ENCODE data around the gene PEX6. TPM values are rescaled to one million over a fixed set of nuclear protein-coding genes. Genes with fewer than 3 reads are reported as not detected.

Gene PEX6
- polyA plus RNA-seq, 1 donor (not counting 4 experiments of a cell fraction or from before 2014, with no cell fraction given): 5.6 TPM

DNA sequence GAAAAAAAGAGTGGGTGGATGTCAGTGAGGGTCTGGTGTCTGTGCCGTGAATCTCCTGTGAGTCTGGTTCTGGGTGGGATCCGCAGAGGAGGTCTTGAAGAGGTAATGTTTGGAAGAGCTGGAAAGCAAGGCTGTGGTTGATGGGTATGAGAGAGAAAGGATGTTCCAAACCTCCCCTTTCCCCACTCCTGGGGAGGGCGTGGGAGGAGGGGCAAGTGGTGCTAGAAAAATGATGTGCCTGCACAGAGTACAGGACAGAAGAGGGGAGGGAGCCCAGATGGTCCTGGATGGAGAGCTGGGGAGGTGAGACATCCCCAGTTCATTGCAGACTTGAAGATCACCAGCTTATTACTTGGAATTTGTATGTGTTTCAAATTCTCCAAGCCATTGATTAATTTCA is 46.6 kb downstream of the PEX6 start:
- Histone ChIP-seq H3K79me2 (ENCODE audit: control insufficient read depth, insufficient read depth, low read length) (peaks cover 32% of the 10 kb centered on the region), H3K9me1 (ENCODE audit: control insufficient read depth, extremely low read depth, insufficient read depth, low read length) (no peaks in the 10 kb centered on the region), H3K4me2 (ENCODE audit: control insufficient read depth, extremely low read depth, insufficient read depth, low read depth, low read length) (no peak overlapping the region), H3K4me3 (ENCODE audit: control insufficient read depth in 2 of 3, extremely low read depth in 1 of 3, insufficient read depth in 2 of 3, low read depth in 1 of 3, low read length in 3 of 3) (no peak overlapping the region), H3K9me3 (ENCODE audit: control insufficient read depth, low read depth, low read length) (no peaks in the 10 kb centered on the region), H3K4me1 (ENCODE audit: control insufficient read depth, extremely low read depth, insufficient read depth, low read length) (peaks cover 17% of the 10 kb centered on the region), H3K36me3 (ENCODE audit: control insufficient read depth in 2 of 2, extremely low read depth in 1 of 2, insufficient read depth in 2 of 2, low read length in 2 of 2) (peaks cover 7 to 17% of the 10 kb centered on the region in 2 experiments), H4K20me1 (ENCODE audit: control insufficient read depth, extremely low read depth, insufficient read depth, low read length) (no peaks in the 10 kb centered on the region), H3K27me3 (ENCODE audit: control insufficient read depth, extremely low read depth, insufficient read depth, low read length) (no peaks in the 10 kb centered on the region), H3K9ac (ENCODE audit: control insufficient read depth, extremely low read depth, insufficient read depth, low read length) (no peak overlapping the region), H3K27ac (ENCODE audit: control insufficient read depth, insufficient read depth, low read length) (no peak overlapping the region), H2AFZ (ENCODE audit: control insufficient read depth, low read length) (no peak overlapping the region)
- TF ChIP-seq, protein P1, sequence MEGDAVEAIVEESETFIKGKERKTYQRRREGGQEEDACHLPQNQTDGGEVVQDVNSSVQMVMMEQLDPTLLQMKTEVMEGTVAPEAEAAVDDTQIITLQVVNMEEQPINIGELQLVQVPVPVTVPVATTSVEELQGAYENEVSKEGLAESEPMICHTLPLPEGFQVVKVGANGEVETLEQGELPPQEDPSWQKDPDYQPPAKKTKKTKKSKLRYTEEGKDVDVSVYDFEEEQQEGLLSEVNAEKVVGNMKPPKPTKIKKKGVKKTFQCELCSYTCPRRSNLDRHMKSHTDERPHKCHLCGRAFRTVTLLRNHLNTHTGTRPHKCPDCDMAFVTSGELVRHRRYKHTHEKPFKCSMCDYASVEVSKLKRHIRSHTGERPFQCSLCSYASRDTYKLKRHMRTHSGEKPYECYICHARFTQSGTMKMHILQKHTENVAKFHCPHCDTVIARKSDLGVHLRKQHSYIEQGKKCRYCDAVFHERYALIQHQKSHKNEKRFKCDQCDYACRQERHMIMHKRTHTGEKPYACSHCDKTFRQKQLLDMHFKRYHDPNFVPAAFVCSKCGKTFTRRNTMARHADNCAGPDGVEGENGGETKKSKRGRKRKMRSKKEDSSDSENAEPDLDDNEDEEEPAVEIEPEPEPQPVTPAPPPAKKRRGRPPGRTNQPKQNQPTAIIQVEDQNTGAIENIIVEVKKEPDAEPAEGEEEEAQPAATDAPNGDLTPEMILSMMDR (optimal IDR thresholded peaks at IDR 0.05 in 1 of 3, IDR thresholded peaks at IDR 0.05 in 1 of 3, conservative IDR thresholded peaks at IDR 0.05 in 1 of 3; ENCODE audit: extremely low read depth in 1 of 3, insufficient read depth in 2 of 3, low read length in 3 of 3): no peak
- TF ChIP-seq EZH2 (IDR thresholded peaks at IDR 0.05; ENCODE audit: low read length): no peak
- no peak for FAIRE-seq
- dilution Hi-C loops (cut with MboI; ENCODE audit: extremely low pct_ligation_motif_present, low sequenced_read_pairs): no loop called here
- no peak for DNase-seq (ENCODE audit: low read depth, low spot score)

DNA sequence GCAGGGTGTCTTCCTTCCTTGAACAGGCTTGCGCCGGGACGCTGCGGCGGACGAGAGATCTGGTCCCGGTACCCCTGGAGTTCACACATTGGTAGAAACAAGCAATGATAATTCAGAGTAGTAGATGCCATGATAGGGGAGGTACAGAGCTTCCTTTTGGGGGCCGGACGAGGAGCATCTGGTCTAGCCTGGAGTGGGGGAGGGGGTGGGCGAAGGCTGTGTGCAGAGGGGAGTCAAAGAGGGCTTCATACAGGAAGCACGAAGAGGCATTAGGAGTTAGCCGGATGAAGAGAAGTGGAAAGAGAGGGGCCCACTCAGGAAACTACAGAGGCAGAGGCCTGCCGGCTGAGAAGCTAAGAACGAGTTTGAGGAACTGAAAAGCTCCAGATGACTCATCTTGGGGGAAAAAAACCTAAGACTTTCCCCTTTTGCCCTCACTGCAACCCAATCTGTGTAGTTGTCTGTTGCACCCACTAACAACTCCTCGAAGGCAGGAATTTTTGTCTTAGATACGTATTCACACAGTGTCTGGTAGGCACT is 49.1 kb downstream of the PEX6 start:
- dilution Hi-C loops (cut with MboI; ENCODE audit: extremely low pct_ligation_motif_present, low sequenced_read_pairs): no loop called here
- no peaks in the 10 kb centered on the region for H3K9me3 ChIP-seq (ENCODE audit: control insufficient read depth, low read depth, low read length)
- peaks cover 17% of the 10 kb centered on the region for H3K4me1 ChIP-seq (ENCODE audit: control insufficient read depth, extremely low read depth, insufficient read depth, low read length)
- H3K27me3 ChIP-seq (ENCODE audit: control insufficient read depth, extremely low read depth, insufficient read depth, low read length): no peaks in the 10 kb centered on the region
- peak overlapping the region; percentile 63 to 98 (median 95) for H3K4me3 ChIP-seq (ENCODE audit: control insufficient read depth in 2 of 3, extremely low read depth in 1 of 3, insufficient read depth in 2 of 3, low read depth in 1 of 3, low read length in 3 of 3)
- no peaks in the 10 kb centered on the region for H3K9me1 ChIP-seq (ENCODE audit: control insufficient read depth, extremely low read depth, insufficient read depth, low read length)
- peak overlapping the region; percentile 79 for H2AFZ ChIP-seq (ENCODE audit: control insufficient read depth, low read length)
- DNase-seq (ENCODE audit: low read depth, low spot score): no peak
- peak overlapping the region; percentile 80 for H3K9ac ChIP-seq (ENCODE audit: control insufficient read depth, extremely low read depth, insufficient read depth, low read length)
- peak; percentile 32 for FAIRE-seq
- peak overlapping the region; percentile 86 for H3K27ac ChIP-seq (ENCODE audit: control insufficient read depth, insufficient read depth, low read length)
- peaks cover 0 to 5% of the 10 kb centered on the region in 2 experiments for H3K36me3 ChIP-seq (ENCODE audit: control insufficient read depth in 2 of 2, extremely low read depth in 1 of 2, insufficient read depth in 2 of 2, low read length in 2 of 2)
- no peaks in the 10 kb centered on the region for H4K20me1 ChIP-seq (ENCODE audit: control insufficient read depth, extremely low read depth, insufficient read depth, low read length)
- peak overlapping the region; percentile 96 for H3K4me2 ChIP-seq (ENCODE audit: control insufficient read depth, extremely low read depth, insufficient read depth, low read depth, low read length)
- H3K79me2 ChIP-seq (ENCODE audit: control insufficient read depth, insufficient read depth, low read length): peaks cover 32% of the 10 kb centered on the region
- TF ChIP-seq EZH2 (IDR thresholded peaks at IDR 0.05; ENCODE audit: low read length): no peak
- TF ChIP-seq, protein P1 (optimal IDR thresholded peaks at IDR 0.05 in 1 of 3, IDR thresholded peaks at IDR 0.05 in 1 of 3, conservative IDR thresholded peaks at IDR 0.05 in 1 of 3; ENCODE audit: extremely low read depth in 1 of 3, insufficient read depth in 2 of 3, low read length in 3 of 3): no peak

Measured in keratinocyte (primary cell).